Neural cell (in vitro differentiated cells): ENCODE results near the gene CPXM1.

Source experiments
- CTCF ChIP-seq: fragments of 450-650 bp; IDR thresholded peaks from 2 replicates; pipeline ENCODE4 v1.5.1; 2014; ENCODE audit warnings: antibody characterized with exemption, mild to moderate bottlenecking, moderate library complexity; ENCODE audit not compliant: poor library complexity, severe bottlenecking
- EP300 ChIP-seq: fragments of 450-650 bp; conservative IDR thresholded peaks from 2 replicates; pipeline ENCODE4 v1.6.1; 2014; ENCODE audit warnings: antibody characterized with exemption, mild to moderate bottlenecking, moderate library complexity; ENCODE audit not compliant: poor library complexity, severe bottlenecking
- POLR2AphosphoS5 ChIP-seq: IDR thresholded peaks from 2 replicates; pipeline ENCODE4 v1.6.1; 2012

- TF ChIP-seq CTCF = no peak
- no peak for TF ChIP-seq POLR2AphosphoS5
- TF ChIP-seq EP300 = no peak
Measured at GRCh38 chr20:2815242-2815900, 14.9 kb upstream of the CPXM1 start.
